CD4-positive, alpha-beta T cell (primary cell): ENCODE data around the gene NDUFS6. TPM values are rescaled to one million over a fixed set of nuclear protein-coding genes. Genes with fewer than 3 reads are reported as not detected.
"Not testable (repeated sequence)": the region's sequence is repeated elsewhere in the genome, so short reads cannot be mapped to it uniquely, and the experiment has no call there.

Experiments
- ATAC-seq: fragments of 200-7000 bp; cut with Tn5 transposase; one replicate; pipeline ENCODE4 v1.10.0; 2022; ENCODE audit warnings: mild to moderate bottlenecking; ENCODE audit not compliant: poor library complexity
- CTCF ChIA-PET: fragments of 350-600 bp; sonication (Branson Sonifier 250); formaldehyde crosslinking; loops from one replicate; lab custom pipeline; 2021; ENCODE audit warnings: antibody characterized with exemption, inconsistent platforms; lab: Charles Lee
- POLR2A ChIA-PET: fragments of 350-600 bp; sonication (Branson Sonifier 250); formaldehyde crosslinking; loops from one replicate; lab custom pipeline; 2021; ENCODE audit warnings: antibody characterized with exemption, inconsistent platforms; lab: Charles Lee
- DNase-seq, 14 experiments: peaks; one replicate each; pipeline ENCODE4 v3.0.0-alpha.2; 2013 to 2020; ENCODE audit warnings: mixed read lengths in 2 of 14
- H3K27ac ChIP-seq, 2 donors: one replicate each; pipeline versions ENCODE4 v1.5.1 to v1.7.0; 2013; ENCODE audit warnings: low read length in 2 of 2, low read depth in 1 of 2, mild to moderate bottlenecking in 1 of 2
- H3K27me3 ChIP-seq, 2 experiments: 1 replicate in 1 of 2; 2 replicates in 1 of 2; pipeline versions ENCODE4 v1.6.1 to v1.7.0; 2013; ENCODE audit warnings: low read length in 2 of 2, control low read depth in 1 of 2, mild to moderate bottlenecking in 1 of 2, moderate library complexity in 1 of 2; ENCODE audit not compliant: insufficient read depth in 2 of 2, control insufficient read depth in 1 of 2
- H3K36me3 ChIP-seq: one replicate; pipeline ENCODE4 v1.6.1; 2013; ENCODE audit warnings: low read length, control low read depth; ENCODE audit not compliant: insufficient read depth
- H3K4me1 ChIP-seq: one replicate; pipeline ENCODE4 v1.6.1; 2013; ENCODE audit warnings: low read length, control low read depth; ENCODE audit not compliant: insufficient read depth
- H3K4me3 ChIP-seq: one replicate; pipeline ENCODE4 v1.5.1; 2013; ENCODE audit warnings: mild to moderate bottlenecking, low read length, moderate library complexity
- H3K9me3 ChIP-seq, 2 experiments: 1 replicate in 1 of 2; 2 replicates in 1 of 2; pipeline versions ENCODE4 v1.6.1 to v1.7.0; 2013; ENCODE audit warnings: low read length in 2 of 2, mild to moderate bottlenecking in 2 of 2, control low read depth in 1 of 2, moderate library complexity in 1 of 2; ENCODE audit not compliant: control insufficient read depth in 1 of 2, insufficient read depth in 1 of 2
- H3K27ac Mint-ChIP-seq: one replicate; pipeline ENCODE4 v1.8.0; 2020; ENCODE audit warnings: mixed read lengths
- H3K27me3 Mint-ChIP-seq: one replicate; pipeline ENCODE4 v1.8.0; 2021; ENCODE audit warnings: mixed read lengths
- H3K36me3 Mint-ChIP-seq: one replicate; pipeline ENCODE4 v1.8.0; 2021; ENCODE audit warnings: low read depth, mixed read lengths
- H3K4me1 Mint-ChIP-seq: one replicate; pipeline ENCODE4 v1.8.0; 2021; ENCODE audit warnings: low read depth, mixed read lengths
- H3K4me3 Mint-ChIP-seq: one replicate; pipeline ENCODE4 v1.8.0; 2020; ENCODE audit warnings: mild to moderate bottlenecking, mixed read lengths
- H3K9me3 Mint-ChIP-seq: one replicate; pipeline ENCODE4 v1.8.0; 2020; ENCODE audit warnings: mixed read lengths
- CTCF ChIP-seq: fragments of 200-600 bp; IDR thresholded peaks from one replicate; pipeline ENCODE4 v1.8.0; 2022; ENCODE audit warnings: antibody characterized with exemption, mild to moderate bottlenecking
- intact Hi-C, 2 experiments: fragments of 100-400 bp; cut with DNase I in 1 of 2; cut with micrococcal nuclease in 1 of 2; formaldehyde crosslinking; loops; one replicate each; pipeline versions ENCODE4 v1.15.1 to v1.9.0; 2023 to 2025; cut with DNase I, micrococcal nuclease
- total RNA-seq, 174 experiments: library from RNA in 2 of 174; stranded (reverse) in 2 of 174; gene quantifications; one replicate each; pipeline ENCODE4 v1.2.3 and lab custom pipeline; 2021 to 2026

The NDUFS6 gene
- total RNA-seq, 2 experiments from 2014 or later, result 13.1 to 17.5 TPM

GRCh38 chr5:1815881-1816292, 14.7 kb downstream of the NDUFS6 start:
- DNase-seq, result no peak
- H3K27ac Mint-ChIP-seq, result no peak overlapping the region
- intact Hi-C loops, result no loop called here
- no peaks in the 10 kb centered on the region for H3K4me1 Mint-ChIP-seq
- no peaks in the 10 kb centered on the region for H3K27me3 Mint-ChIP-seq
- no peaks in the 10 kb centered on the region for H3K27me3 ChIP-seq
- no peaks in the 10 kb centered on the region for H3K4me1 ChIP-seq
- H3K9me3 ChIP-seq, result no peaks in the 10 kb centered on the region
- no peak for TF ChIP-seq CTCF
- H3K36me3 Mint-ChIP-seq, result peaks cover 94% of the 10 kb centered on the region
- H3K36me3 ChIP-seq, result peaks cover 86% of the 10 kb centered on the region
- POLR2A ChIA-PET, result no interaction called here
- no peak overlapping the region for H3K27ac ChIP-seq
- no peak overlapping the region for H3K4me3 ChIP-seq
- ATAC-seq, result no peak
- H3K9me3 Mint-ChIP-seq, result no peaks in the 10 kb centered on the region
- CTCF ChIA-PET, result no interaction called here
- no peak overlapping the region for H3K4me3 Mint-ChIP-seq

- H3K36me3 Mint-ChIP-seq, result peaks cover 94% of the 10 kb centered on the region
- POLR2A ChIA-PET, DNase-seq, H3K4me1 ChIP-seq, H3K4me1 Mint-ChIP-seq, H3K27me3 ChIP-seq, H3K27me3 Mint-ChIP-seq, H3K9me3 Mint-ChIP-seq, H3K4me3 Mint-ChIP-seq, CTCF ChIA-PET, H3K9me3 ChIP-seq, H3K27ac ChIP-seq, intact Hi-C loops, ATAC-seq, H3K27ac Mint-ChIP-seq, H3K4me3 ChIP-seq: not testable (repeated sequence)
- H3K36me3 ChIP-seq, result peaks cover 89% of the 10 kb centered on the region
Observed at GRCh38 chr5:1816495-1817089, 15.4 kb downstream of the NDUFS6 start.

GRCh38 chr5:1817261-1818043, 16.2 kb downstream of the NDUFS6 start:
- Mint-ChIP-seq H3K4me3 (no peak overlapping the region), H3K36me3 (peaks cover 94% of the 10 kb centered on the region), H3K27ac (no peak overlapping the region), H3K4me1 (no peaks in the 10 kb centered on the region), H3K9me3 (no peaks in the 10 kb centered on the region), H3K27me3 (no peaks in the 10 kb centered on the region)
- intact Hi-C loops, result no loop called here
- ATAC-seq (no peak), DNase-seq (no peak)
- no peaks in the 10 kb centered on the region for H3K4me1 ChIP-seq
- no peaks in the 10 kb centered on the region for H3K27me3 ChIP-seq
- POLR2A ChIA-PET, result no interaction called here
- H3K4me3 ChIP-seq, result no peak overlapping the region
- CTCF ChIA-PET, result no interaction called here
- H3K9me3 ChIP-seq, result no peaks in the 10 kb centered on the region
- H3K27ac ChIP-seq, result no peak overlapping the region
- TF ChIP-seq CTCF, result no peak
- peaks cover 85% of the 10 kb centered on the region for H3K36me3 ChIP-seq
